Middle frontal gyrus (tissue), 1 donor: ENCODE data around the gene SF3B2.
A peak's percentile ranks its signal among the peaks of the same experiment; 100 is the strongest.
"Not testable (repeated sequence)": the region's sequence is repeated elsewhere in the genome, so short reads cannot be mapped to it uniquely, and the experiment has no call there.

ENCODE experiments used
- DNase-seq: peaks from one replicate; pipeline ENCODE4 v3.0.0-alpha.2; 2015; ENCODE audit warnings: low spot score; ENCODE audit errors: extremely low spot score

Gene SF3B2

DNA sequence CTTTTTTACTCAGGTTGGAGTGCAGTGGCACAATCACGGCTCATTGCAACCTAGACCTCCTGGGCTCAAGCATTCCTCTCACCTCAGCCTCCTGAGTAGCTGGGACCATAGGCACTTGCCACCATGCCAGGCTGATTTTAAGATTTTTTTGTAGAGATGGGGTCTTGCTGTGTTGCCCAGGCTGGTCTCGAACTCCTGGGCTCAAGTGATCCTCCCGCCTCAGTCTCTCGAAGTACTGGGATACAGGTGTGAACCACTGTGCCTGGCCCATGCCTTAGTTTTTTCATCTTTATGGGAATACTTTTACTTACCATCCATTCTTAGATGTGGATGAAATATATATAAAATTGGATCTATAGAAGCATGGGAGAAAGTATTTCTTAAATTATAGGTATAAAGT is 23.1 kb downstream of the SF3B2 start:
- DNase-seq, result no peak

DNA sequence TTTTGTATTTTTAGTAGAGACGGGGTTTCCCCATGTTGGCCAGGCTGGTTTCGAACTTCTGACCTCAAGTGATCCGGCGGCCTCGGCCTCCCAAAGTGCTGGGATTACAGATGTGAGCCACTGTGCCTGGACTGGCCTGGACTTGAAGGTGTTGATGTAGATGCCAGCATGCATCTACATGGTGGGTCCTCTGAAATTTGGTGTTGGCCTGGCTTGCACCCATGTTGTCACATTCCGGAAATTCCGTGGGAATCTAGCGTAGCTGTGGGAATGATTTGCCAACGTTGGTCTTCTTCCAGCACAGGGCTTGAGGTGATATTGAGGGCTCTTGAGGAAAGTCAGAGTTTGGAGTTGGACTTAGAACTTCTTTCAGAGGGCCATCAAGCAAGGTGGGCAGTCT is 24.4 kb downstream of the SF3B2 start:
- no peak for DNase-seq

DNA sequence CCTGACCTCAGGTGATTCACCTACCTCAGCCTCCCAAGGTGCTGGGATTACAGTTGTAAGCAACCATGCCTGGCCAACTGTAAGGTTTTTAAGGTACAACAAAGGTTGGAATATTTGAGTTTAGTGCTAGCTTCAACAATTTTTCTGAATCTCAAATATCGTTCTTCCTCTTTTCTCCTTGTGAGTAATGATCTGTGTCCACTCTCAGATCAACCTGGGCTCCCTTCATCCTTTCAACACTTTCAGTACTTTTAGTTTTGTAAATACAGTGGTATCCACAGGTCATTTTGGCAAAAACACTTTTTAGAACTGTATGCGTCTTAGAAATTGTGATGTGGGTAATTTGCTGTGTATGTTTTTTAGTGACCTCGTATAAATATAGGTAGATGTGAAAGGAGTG is 25.8 kb downstream of the SF3B2 start:
- DNase-seq, result no peak

DNA sequence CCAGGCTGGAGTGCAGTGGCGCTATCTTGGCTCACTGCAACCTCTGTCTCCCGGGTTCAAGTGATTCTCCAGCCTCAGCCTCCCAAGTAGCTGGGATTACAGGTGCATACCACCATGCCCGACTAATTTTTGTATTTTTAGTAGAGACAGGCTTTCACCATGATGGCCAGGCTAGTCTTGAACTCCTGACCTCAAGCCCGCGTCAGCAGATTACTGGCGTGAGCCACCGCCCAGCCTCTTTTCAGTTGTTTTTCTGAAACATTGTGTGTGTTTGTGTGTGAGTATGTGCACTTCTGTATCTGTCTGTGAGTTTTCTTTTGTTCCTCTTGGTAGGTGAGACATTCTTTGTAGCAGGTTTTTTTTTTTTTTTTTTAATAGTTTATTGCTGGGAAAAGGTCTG is 26.8 kb downstream of the SF3B2 start:
- DNase-seq, result not testable (repeated sequence)

DNA sequence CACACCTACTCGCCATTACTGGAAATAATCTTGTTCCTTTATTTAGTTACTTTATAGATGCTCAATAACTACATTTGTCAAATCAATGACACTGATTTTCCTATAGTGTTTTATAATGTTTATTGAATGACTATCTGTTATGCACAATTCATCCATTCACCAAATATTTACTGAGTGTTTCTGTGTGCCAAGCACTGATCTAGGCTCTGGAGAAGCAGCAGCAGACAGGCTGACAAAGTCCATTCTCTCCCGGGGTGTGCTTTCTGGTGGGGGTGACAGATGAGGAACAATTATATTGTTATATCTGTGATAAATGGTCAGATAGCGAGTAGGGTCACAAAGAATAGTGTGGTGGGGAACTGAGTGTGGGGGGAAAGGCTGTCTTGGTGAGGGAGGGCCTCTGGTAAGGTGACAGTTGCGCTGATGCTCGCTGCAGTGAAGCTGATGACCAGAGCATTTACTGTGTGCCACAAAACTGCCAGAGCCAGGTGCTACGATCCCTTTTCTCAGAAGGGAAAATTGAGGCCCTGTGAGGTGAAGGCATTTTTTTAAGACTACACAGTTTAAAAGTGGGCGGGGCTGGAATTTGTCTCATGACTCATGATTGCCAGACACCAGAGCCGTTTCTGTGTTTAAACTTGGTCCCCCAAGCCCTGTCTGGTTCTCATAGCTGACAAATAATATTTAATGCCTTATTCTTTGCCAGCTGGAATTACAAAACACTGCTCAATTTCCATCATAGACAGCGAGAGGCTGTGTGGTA is 28.1 kb downstream of the SF3B2 start:
- DNase-seq, result no peak

DNA sequence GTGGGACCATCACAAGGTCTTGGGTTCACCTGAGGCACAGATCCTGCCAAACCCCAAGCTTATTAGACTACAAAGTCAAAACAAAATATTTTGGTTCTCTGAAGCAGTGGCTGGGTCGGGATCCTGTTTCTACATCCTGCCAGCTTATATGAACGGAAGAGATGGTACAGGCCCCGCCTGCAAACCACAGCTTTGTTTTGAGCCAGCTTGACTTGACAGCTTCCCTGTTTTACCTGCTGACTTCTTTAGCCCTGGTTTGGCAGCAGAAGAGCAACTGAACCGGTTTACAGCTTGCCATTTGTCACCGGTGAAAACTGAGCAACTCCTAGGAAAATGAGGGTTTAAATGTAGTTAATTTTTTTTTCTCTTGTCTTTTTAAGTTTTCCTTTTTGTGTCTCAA is 29.3 kb downstream of the SF3B2 start:
- DNase-seq, result no peak

DNA sequence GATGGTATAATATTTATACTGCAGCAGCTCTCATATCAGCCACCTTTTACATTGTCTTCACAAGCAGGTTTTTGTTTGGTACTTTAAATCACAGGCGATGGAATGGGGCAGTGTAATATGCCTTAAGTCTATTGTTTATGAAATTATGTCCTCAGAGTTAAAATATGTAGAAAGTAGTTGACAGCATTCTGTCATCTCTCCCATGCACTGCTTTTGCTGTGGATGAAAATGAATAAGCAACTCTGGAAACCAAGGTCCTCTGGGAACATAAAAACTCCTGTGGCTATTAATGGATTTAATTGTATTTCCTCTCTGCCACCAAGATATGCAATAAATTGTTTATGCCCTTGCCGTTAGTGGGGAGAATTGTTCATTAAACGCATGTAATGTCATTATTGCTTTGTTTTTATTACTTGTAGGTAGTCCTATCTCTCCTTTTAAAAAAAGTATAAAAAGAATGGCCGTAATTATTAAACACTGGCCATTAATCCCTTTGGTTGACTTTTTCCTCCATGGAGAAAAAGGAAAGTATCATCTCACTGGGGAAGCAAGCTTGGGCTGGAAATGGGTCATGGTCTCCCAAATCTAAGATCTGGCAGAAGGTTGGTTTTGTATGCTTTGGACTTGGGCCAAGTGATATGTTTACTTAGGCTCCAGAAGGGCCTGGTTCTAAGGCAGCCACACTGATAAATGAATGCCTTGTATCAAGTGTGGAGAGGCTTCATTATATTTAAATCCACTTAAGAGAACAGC is 31.0 kb downstream of the SF3B2 start:
- no peak for DNase-seq

DNA sequence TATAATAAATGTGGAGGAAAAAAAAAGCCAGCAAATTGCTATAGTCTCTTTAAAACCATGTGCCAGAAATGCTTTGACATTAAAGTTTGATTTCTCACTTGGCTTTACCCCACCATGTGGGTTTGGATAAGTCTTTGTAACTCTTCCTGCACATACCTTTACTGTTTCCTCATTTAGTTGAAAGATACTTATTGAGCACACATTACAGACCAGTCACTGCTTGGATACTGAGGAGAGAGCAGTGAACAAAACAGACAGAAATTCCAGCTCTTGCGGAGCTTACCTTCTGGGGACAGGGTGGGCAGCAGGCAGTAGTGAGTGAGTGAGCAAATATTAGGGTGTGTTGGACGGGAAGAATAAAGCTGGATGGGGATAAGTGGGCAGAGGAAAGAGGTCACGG is 31.6 kb downstream of the SF3B2 start:
- no peak for DNase-seq

DNA sequence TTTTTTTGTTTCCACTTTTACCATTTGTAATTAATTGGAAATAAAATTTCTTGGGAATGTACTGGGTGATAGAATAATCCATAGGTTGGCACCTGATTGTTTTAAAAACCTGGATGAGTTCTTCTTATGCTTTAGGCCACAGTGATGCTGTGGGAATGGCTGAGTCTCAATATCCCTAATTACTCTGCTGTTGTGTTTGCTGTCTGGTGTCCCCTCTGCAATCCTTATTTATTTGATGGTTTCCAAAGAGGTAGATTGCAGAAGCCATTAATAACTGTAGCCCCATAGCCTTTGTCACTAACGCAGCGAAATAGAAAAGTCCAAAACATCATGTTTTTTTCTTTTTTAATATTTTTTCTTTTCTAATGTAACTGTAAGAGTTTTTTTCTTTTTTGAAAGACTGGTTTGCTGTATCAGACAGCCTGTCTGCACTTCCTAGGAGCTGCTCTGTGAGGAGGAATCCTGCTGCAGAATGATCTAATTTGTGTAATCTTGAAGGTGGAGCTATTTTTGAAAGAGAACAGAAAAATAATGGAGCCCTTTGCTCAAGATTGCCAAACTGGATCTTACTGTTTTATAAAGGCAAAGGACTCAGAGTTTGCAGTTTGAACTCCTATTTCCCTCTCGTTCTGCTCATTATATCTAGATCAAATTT is 32.8 kb downstream of the SF3B2 start:
- DNase-seq, result no peak

DNA sequence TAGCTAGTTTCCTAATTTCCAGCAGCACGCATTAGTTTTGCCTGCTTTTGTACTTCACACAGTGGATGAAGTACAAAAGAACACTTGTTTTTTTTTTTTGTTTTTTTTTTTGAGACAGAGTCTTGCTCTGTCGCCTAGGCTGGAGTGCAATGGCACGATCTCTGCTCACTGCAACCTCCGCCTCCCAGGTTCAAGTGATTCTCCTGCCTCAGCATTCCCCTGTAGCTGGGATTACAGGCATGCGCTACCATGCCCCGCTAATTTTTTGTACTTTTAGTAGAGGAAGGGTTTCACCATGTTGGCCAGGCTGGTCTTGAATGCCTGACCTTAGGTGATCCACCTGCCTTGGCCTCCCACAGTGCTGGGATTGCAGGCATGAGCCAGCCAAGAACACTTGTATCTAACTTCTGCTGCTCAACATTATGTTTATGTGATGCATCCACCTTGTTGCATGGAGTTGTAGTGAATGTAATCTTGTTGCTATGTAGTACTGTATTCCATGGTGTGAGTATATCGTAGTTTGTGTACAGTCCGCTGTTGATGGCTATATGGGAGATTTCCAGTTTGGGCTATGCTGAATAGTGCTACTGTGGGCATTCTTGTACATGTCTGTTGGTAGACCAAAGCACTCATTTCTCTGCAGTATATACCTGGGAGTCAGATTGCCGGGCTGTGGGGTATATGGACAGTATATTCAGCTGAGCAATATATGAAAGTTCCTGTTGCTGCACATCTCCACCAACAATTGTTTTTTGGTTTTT is 35.2 kb downstream of the SF3B2 start:
- no peak for DNase-seq

DNA sequence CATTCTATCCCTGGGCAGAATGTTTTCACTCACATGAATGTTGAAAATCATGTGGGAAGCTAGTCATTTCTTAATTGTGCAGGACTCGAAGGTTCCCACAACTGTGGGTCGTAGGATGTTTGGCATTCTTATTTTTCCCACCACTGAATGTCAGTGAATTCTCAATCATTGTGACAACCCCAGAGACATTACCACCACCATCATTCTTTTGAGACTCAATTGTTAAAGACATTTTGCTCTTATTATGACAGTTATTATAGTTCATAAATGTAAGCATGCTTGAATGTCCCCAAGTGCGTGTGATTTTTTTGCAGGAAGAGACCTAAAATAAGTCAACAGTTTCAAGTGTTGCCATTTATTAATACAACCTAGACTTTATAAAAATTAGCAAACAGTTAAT is 36.9 kb downstream of the SF3B2 start:
- no peak for DNase-seq

DNA sequence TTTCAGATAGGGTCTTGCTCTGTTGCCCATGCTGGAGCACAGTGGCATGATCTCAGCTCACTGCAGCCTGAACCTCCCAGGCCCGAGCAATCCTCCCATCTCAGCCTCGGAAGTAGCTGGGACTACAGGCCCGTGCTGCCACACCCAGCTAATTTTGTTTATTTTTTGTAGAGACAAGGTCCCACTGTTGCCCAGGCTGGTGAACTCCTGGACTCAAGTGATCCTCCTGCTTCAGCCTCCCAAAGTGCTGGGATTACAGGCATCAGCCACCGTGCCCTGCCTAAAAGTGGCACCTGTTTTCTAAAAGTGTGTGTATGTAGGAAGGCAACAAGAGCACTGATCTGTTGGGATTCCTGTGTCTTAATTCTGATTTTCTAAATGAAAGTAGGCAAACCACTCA is 38.1 kb downstream of the SF3B2 start:
- DNase-seq, result no peak

DNA sequence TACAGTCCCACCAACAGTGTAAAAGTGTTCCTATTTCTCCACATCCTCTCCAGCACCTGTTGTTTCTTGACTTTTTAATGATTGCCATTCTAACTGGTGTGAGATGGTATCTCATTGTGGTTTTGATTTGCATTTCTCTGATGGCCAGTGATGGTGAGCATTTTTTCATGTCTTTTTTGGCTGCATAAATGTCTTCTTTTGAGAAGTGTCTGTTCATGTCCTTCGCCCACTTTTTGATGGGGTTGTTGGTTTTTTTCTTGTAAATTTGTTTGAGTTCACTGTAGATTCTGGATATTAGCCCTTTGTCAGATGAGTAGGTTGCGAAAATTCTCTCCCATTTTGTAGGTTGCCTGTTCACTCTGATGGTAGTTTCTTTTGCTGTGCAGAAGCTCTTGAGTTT is 40.0 kb downstream of the SF3B2 start:
- DNase-seq, result not testable (repeated sequence)

DNA sequence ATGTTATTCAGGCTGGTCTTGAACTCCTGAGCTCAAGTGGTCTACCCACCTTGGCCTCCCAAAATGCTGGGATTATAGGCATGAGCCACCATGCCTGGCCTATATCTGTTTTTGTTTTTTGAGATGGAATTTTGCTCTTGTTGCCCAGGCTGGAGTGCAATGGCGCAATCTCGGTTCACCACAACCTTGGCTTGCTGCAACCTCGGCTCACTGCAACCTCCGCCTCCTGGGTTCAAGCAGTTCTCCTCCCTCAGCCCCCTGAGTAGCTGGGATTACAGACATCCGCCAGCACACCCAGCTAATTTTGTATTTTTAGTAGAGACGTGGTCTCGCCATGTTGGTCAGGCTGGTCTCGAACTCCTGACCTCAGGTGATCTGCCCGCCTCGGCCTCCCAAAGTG is 47.6 kb downstream of the SF3B2 start:
- DNase-seq, result not testable (repeated sequence)

DNA sequence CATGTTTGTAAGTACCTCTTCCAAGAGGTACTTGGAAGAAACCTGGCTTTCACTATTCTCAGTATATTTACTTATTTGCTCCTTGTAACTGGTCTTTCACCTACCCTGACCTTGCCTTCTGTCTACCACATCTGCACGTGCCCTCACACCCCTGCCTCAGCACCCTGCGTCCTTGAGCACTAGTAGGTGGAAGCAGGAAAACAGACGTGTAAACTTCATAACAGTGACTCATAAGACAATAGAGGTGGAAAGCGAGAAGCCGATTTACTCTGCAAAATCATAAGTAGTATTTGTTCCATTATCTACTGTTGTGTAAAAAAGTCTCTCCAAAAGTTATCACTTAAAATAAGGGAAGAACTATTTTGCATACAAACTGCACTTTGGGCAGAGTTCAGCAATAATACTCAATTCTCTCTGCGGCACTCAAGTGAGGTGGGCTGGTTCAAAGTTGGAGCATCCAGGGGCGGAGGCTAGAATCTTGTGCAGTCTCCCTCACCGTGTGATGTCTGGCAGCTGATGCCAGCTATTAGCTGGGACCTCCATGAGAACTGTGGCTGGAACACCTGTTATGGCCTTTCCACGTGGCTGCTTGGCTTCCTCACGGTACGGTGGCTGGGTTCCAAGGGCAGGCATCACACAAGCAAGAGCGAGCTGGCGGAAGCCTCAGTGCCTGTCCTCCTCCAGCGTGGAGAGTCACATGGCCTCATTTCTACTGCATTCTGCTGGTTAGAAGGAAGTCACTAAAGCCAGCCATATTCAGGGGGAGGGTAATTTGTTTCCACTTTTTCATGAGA is 48.3 kb downstream of the SF3B2 start:
- DNase-seq, result peak; percentile 29

DNA sequence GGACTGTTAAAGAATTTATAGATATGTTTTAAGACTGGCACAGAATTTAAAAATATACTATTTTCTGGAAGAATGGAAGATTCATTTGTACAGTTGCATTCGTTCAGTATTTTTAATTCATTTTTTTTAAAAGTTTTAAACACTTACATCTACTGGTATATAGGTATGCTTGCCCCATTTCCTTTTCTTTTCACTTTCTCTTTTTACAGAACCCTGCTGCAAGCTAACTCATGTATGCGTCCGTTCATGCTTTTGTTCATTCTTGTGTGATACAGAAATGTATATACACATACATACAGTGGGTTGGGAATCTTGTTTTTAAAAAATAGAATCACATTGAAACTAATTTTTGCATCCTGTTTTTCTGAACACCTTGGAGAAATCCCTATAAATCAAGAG is 48.9 kb downstream of the SF3B2 start:
- DNase-seq, result no peak

DNA sequence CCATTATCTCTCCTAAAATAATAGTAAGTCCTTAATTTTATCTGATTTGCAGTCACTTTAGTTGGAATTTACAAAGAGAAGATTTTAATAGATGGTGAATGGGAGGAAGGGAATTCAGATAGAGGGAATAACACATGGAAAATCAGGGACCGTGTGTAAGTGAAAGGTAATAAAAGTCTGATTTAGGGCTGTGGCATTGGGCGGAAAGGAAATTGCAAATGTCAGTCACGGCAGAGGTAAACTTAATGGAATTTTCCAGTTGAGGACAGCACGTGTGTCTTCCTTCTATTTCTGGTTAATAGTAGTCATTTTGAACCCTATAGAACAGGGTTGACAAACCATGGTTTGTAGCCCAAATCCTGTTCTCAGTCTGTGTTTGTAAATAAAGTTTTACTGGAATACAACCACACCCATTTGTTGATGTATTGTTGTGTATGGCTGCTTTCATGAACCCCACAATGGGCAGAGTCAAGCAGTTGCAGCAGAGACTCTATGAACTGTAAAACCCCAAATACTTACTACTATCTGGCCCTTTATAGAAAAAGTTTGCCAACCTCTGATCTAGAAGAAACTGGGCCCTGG is 52.0 kb downstream of the SF3B2 start:
- no peak for DNase-seq

DNA sequence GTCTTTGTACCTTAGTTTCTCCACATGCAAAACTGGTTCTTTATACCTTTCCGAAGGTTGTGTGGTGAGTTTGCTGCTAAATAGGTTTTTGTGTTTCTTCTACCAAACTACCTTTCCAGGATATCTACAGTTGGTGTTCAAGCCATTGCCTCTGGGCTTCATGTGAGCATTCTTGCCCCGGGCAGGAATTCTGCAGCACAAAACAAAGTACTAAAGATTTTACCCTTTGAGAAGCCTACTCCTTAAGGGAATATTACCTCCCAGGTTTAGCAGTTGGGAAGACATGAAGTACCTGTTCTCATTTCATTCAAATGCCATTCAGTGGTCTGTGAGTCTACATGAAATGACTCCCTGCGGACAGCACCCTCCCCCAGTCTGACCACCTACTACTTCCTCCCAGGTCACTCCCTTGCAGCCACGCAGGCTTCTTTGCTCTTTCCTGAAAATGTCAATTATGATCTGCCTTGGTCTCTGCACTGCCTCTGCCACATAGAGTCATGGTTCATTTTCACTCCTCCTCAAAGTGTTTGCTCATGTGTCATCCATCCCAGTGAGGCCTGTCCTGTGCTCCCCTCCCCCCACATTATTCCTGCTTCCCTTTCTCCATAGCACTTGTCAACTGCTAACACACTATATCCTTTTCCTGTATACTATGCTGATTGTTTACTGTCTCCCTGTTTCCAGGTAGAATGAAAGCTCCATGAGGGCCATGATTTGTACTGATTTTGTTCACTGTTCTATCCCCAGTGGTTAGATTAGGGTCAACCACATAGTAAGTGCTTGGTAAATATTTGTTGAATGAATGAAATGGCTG is 54.8 kb downstream of the SF3B2 start:
- DNase-seq, result no peak

DNA sequence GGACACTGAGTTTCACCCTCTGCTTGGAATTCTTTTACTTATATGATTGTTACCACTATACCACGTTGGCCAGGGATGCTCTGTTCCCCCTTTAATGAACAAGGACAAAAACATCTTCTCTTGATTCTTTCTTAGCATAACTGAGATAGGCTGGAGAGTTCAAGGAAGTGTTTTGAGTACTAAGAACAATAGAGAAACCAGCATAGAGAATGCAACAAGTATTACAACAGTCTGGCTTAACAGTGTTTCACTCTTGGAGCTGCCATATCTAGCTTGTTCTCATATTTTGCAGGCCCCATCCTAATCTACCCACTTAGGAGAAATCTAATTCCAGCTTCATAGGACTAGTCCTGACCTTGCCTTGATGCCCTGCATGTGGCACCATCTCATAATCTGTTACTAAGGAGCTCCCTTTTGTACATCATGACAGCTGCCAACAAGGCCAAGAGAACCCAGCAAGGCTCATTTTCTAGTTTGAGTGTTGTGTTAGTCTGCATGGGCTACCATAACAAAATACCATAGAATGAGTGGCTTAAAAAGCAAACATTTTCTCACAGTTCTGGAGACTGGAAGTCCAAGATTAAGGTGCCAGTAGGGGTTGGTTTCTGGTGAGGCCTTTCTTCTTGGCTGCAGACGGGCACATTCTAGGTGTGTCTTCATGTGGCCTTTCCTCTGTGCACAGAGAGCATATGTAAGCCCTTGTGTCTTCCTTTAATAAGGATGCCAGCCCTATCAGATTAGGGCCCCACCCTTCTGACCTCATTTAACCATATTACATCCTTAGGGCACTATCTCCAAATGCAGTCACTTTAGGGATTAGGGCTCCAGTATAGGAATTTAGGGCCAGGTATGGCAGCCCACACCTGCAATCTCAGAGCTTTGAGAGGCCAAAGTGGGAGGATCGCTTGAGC is 55.7 kb downstream of the SF3B2 start:
- no peak for DNase-seq
